ENCODE results near the gene MYO6. TPM values are rescaled to one million over a fixed set of nuclear protein-coding genes. Genes with fewer than 3 reads are reported as not detected.
"Not testable (repeated sequence)": the region's sequence is repeated elsewhere in the genome, so short reads cannot be mapped to it uniquely, and the experiment has no call there.

The MYO6 gene
- total and polyA plus RNA-seq, 7 donors, result 0.93 to 3.7 (median 2.4) TPM

DNA sequence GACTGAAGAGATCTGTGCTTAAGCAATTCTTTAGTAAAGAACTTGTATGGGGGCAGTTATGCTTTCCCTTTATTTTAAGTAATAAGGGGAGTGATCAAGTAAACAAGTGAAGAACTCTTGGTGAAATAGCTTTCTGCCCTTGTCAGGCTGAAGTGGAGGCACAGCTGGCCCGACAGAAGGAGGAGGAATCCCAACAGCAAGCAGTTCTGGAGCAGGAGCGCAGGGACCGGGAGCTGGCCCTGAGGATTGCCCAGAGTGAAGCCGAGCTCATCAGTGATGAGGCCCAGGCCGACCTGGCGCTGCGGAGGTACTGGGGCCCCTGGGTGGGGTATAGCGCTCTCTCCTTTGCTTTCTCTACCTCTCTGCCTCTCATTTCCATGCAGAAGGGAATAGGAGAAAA lies 143.3 kb downstream of the MYO6 start:
- no peak for ATAC-seq
- Histone ChIP-seq H3K27ac (no peak overlapping the region), H3K9me3 (no peaks in the 10 kb centered on the region), H3K36me3 (ENCODE audit: insufficient read depth in 1 of 2, low read depth in 1 of 2) (peaks cover 0 to 10% of the 10 kb centered on the region in 2 donors), H3K4me1 (no peaks in the 10 kb centered on the region), H3K4me3 (no peak overlapping the region), H3K27me3 (ENCODE audit: insufficient read depth in 3 of 3, low read length in 2 of 3) (no peaks in the 10 kb centered on the region)
- intact Hi-C loops (cut with DNase I), result loop anchor here in 1 of 2 donors (5.0 kb wide), 1 partner anchor 1565 kb away; no protein-coding TSS in a partner anchor
- TF ChIP-seq, protein P1, sequence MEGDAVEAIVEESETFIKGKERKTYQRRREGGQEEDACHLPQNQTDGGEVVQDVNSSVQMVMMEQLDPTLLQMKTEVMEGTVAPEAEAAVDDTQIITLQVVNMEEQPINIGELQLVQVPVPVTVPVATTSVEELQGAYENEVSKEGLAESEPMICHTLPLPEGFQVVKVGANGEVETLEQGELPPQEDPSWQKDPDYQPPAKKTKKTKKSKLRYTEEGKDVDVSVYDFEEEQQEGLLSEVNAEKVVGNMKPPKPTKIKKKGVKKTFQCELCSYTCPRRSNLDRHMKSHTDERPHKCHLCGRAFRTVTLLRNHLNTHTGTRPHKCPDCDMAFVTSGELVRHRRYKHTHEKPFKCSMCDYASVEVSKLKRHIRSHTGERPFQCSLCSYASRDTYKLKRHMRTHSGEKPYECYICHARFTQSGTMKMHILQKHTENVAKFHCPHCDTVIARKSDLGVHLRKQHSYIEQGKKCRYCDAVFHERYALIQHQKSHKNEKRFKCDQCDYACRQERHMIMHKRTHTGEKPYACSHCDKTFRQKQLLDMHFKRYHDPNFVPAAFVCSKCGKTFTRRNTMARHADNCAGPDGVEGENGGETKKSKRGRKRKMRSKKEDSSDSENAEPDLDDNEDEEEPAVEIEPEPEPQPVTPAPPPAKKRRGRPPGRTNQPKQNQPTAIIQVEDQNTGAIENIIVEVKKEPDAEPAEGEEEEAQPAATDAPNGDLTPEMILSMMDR (IDR thresholded peaks at IDR 0.05), result no peak
- DNase-seq, result no peak
- WGBS, 3 donors, result 87 to 89% (median 88%) methylated on average over 8 of the region's 8 CpGs

DNA sequence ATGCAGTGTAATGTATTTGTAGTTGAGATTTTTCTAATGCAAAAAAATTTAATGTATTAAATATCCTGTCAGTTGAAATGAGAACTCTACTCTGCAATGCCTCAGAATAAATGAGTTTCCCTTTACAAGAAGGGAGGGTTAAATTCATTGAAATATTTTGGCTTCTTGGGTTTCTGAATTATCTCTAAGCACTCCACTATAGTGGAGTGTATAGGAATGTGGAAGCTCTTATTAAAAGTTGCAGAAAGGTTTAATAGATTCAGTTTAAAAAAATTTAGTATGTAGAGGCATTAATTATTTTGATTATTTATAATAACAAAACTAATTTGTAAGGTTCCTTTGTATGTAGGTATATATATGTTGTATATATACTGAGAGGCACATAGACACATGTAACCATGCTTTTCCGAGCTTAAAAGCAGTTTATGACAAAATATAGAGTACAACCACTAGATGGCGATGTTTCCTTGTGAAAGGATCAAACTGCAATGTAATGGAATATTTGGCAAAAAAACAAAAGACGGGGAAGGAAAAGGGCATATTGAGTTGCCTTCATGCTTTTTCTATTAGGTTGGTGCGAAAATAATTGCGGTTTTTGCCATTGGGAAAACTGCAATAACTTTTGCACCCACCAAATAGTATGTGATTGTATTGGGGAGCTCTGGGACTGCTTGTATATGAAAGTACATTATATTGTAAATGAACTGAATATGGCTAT lies 144.2 kb downstream of the MYO6 start:
- Histone ChIP-seq H3K9me3 (no peaks in the 10 kb centered on the region), H3K4me1 (no peaks in the 10 kb centered on the region), H3K36me3 (ENCODE audit: insufficient read depth in 1 of 2, low read depth in 1 of 2) (peaks cover 0 to 10% of the 10 kb centered on the region in 2 donors), H3K27ac (no peak overlapping the region), H3K4me3 (no peak overlapping the region), H3K27me3 (ENCODE audit: insufficient read depth in 3 of 3, low read length in 2 of 3) (no peaks in the 10 kb centered on the region)
- no peak for DNase-seq
- peak in 2 of 4 donors; percentile 43 to 65 for ATAC-seq
- intact Hi-C loops (cut with DNase I), result loop anchor here in 1 of 2 donors (5.0 kb wide), 1 partner anchor 1564 kb away; no protein-coding TSS in a partner anchor
- TF ChIP-seq, protein P1 (IDR thresholded peaks at IDR 0.05), result peak; percentile 78
- WGBS, 3 donors, result 13 to 16% (median 14%) methylated on average over 5 of the region's 5 CpGs

DNA sequence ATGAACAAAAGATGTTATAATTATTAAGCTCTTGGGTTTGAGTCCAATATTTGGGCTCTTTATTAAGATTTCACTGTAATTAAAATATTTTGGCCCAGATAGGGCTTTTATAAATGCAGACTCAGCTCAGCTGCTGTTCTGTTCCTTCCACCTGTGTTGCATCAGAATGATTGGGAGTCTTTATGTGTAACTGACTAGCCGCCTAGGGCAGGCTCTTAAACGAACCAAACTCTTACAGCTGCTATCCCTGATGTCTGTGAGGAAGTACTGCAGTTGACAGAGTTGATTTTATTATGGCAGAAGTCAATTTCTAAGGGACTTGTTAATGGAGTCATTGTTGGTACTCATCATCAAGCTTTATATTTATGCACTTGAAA lies 144.7 kb downstream of the MYO6 start:
- Histone ChIP-seq H3K4me3 (no peak overlapping the region), H3K9me3 (no peaks in the 10 kb centered on the region), H3K27ac (no peak overlapping the region), H3K36me3 (ENCODE audit: insufficient read depth in 1 of 2, low read depth in 1 of 2) (peaks cover 0 to 10% of the 10 kb centered on the region in 2 donors), H3K27me3 (ENCODE audit: insufficient read depth in 3 of 3, low read length in 2 of 3) (no peaks in the 10 kb centered on the region), H3K4me1 (no peaks in the 10 kb centered on the region)
- DNase-seq (no peak), ATAC-seq (peak in 2 of 4 donors; percentile 53 to 61)
- intact Hi-C loops (cut with DNase I), result loop anchor here in 1 of 2 donors (5.0 kb wide), 1 partner anchor 1564 kb away; no protein-coding TSS in a partner anchor
- TF ChIP-seq, protein P1 (IDR thresholded peaks at IDR 0.05), result no peak
- 57 to 66% (median 58%) methylated on average over 2 of the region's 2 CpGs for WGBS, 3 donors

DNA sequence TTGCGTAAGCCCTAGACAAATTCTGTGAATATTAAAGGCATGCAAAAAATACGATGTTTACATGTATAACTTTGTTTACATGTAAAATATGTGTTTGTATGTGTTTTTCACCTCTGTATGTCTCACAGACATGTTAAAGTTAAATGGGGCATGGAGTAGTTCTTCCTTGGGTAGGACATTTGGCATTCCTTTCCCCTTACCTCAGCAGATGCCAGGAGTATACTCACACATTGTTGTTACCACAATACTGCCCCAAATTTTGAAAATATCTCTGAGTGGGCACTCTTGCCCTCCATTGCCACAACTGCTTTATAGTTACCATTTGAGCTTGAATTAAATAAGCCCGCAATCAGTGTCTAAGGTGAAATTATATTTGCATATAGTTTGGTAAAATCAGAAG lies 147.5 kb downstream of the MYO6 start:
- DNase-seq (no peak), ATAC-seq (no peak)
- no peaks in the 10 kb centered on the region for H3K4me1 ChIP-seq
- intact Hi-C loops (cut with DNase I), result no loop called here
- 66 to 96% (median 76%) methylated on average over 3 of the region's 3 CpGs for WGBS, 3 donors
- peaks cover 0 to 4% of the 10 kb centered on the region in 2 donors for H3K36me3 ChIP-seq (ENCODE audit: insufficient read depth in 1 of 2, low read depth in 1 of 2)
- TF ChIP-seq, protein P1 (IDR thresholded peaks at IDR 0.05), result no peak
- no peaks in the 10 kb centered on the region for H3K27me3 ChIP-seq (ENCODE audit: insufficient read depth in 3 of 3, low read length in 2 of 3)
- no peak overlapping the region for H3K27ac ChIP-seq
- H3K9me3 ChIP-seq, result no peaks in the 10 kb centered on the region
- no peak overlapping the region for H3K4me3 ChIP-seq

DNA sequence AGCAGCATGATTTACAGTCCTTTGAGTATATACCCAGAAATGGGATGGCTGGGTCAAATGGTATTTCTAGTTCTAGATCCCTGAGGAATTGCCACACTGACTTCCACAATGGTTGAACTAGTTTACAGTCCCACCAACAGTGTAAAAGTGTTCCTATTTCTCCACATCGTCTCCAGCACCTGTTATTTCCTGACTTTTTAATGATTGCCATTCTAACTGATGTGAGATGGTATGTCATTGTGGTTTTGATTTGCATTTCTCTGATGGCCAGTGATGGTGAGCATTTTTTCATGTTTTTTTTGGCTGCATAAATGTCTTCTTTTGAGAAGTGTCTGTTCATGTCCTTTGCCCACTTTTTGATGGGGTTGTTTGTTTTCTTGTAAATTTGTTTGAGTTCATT lies 151.2 kb downstream of the MYO6 start:
- not testable (repeated sequence) for ATAC-seq

DNA sequence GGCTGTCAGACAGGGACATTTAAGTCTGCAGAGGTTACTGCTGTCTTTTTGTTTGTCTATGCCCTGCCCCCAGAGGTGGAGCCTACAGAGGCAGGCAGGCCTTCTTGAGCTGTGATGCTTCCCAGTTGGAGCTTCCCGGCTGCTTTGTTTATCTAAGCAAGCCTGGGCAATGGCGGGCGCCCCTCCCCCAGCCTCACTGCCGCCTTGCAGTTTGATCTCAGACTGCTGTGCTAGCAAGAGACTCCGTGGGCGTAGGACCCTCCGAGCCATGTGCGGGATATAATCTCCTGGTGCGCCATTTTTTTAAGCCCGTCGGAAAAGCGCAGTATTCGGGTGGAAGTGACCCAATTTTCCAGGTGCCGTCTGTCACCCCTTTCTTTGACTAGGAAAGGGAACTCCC lies 156.1 kb downstream of the MYO6 start:
- H3K27ac ChIP-seq; DNase-seq; intact Hi-C loops (cut with DNase I); H3K4me3 ChIP-seq; H3K27me3 ChIP-seq (ENCODE audit: insufficient read depth in 3 of 3, low read length in 2 of 3); H3K4me1 ChIP-seq; H3K9me3 ChIP-seq; H3K36me3 ChIP-seq (ENCODE audit: insufficient read depth in 1 of 2, low read depth in 1 of 2); ATAC-seq: not testable (repeated sequence)
- 97 to 98% (median 97%) methylated on average over 14 of the region's 14 CpGs for WGBS, 3 donors

More for the DNA sequence above, 151.2 kb downstream of the MYO6 start:
- DNase-seq; H3K27ac ChIP-seq; H3K4me3 ChIP-seq; intact Hi-C loops (cut with DNase I); H3K27me3 ChIP-seq (ENCODE audit: insufficient read depth in 3 of 3, low read length in 2 of 3); H3K4me1 ChIP-seq; H3K36me3 ChIP-seq (ENCODE audit: insufficient read depth in 1 of 2, low read depth in 1 of 2); H3K9me3 ChIP-seq: not testable (repeated sequence)
- 92 to 95% (median 94%) methylated on average over 1 of the region's 1 CpG for WGBS, 3 donors
